ENCODE measurements around the gene ALPI.

The ALPI gene

GRCh38 chr2:232506709-232507108 lies 50.8 kb downstream of the ALPI start:
- in situ Hi-C loops (cut with MboI; ENCODE audit: low pct_unique_long_range_greater_than_20kb, low sequenced_read_pairs): no loop called here
- no peak for DNase-seq

GRCh38 chr2:232508251-232508650 lies 52.3 kb downstream of the ALPI start:
- in situ Hi-C loops (cut with MboI; ENCODE audit: low pct_unique_long_range_greater_than_20kb, low sequenced_read_pairs): no loop called here
- DNase-seq: no peak

Data from KBM-7 (cell line).